GM23338 (cell line): Measurements from ENCODE around the gene COL18A1. TPM values are rescaled to one million over a fixed set of nuclear protein-coding genes. Genes with fewer than 3 reads are reported as not detected.

Source experiments
- ATAC-seq: fragments of 200-7000 bp; cut with Tn5 transposase; 3 replicates; pipeline ENCODE4 v1.9.1; 2020
- DNase-seq: peaks from one replicate; pipeline ENCODE4 v3.0.0-alpha.2; 2015; ENCODE audit warnings: low spot score
- H2AFZ ChIP-seq: fragments of 200-600 bp; sonication (generic); 2 replicates; pipeline ENCODE4 v1.8.0; 2016; ENCODE audit warnings: antibody characterized with exemption, mild to moderate bottlenecking, moderate library complexity
- H3F3A ChIP-seq: fragments of 200-600 bp; sonication (generic); replicated peaks from 2 replicates; pipeline ENCODE4 v1.8.0; 2017; ENCODE audit warnings: antibody characterized with exemption, mixed run types, low read depth
- H3K27ac ChIP-seq: fragments of 200-600 bp; sonication (generic); 2 replicates; pipeline ENCODE4 v1.6.1; 2016; ENCODE audit warnings: low read depth
- H3K27me3 ChIP-seq: fragments of 200-600 bp; sonication (generic); 2 replicates; pipeline ENCODE4 v1.8.0; 2016; ENCODE audit warnings: mild to moderate bottlenecking, mixed run types, moderate library complexity; ENCODE audit not compliant: insufficient read depth
- H3K36me3 ChIP-seq: fragments of 200-600 bp; sonication (generic); 2 replicates; pipeline ENCODE4 v1.8.0; 2016; ENCODE audit warnings: mild to moderate bottlenecking; ENCODE audit not compliant: insufficient read depth
- H3K4me1 ChIP-seq: fragments of 200-600 bp; sonication (generic); 2 replicates; pipeline ENCODE4 v1.8.0; 2016; ENCODE audit warnings: mild to moderate bottlenecking, moderate library complexity; ENCODE audit not compliant: insufficient read depth
- H3K4me2 ChIP-seq: fragments of 200-600 bp; sonication (generic); 2 replicates; pipeline ENCODE4 v1.7.1; 2017; ENCODE audit warnings: mixed run types
- H3K4me3 ChIP-seq: fragments of 200-600 bp; sonication (generic); 2 replicates; pipeline ENCODE4 v1.6.1; 2016; ENCODE audit warnings: mixed run types
- H3K79me2 ChIP-seq: fragments of 200-600 bp; sonication (generic); replicated peaks from 2 replicates; pipeline ENCODE4 v1.8.0; 2017; ENCODE audit warnings: mild to moderate bottlenecking; ENCODE audit not compliant: insufficient read depth
- H3K9me2 ChIP-seq: fragments of 200-600 bp; sonication (generic); 2 replicates; pipeline ENCODE4 v1.8.0; 2017; ENCODE audit not compliant: insufficient read depth
- H4K20me1 ChIP-seq: fragments of 200-600 bp; sonication (generic); replicated peaks from 2 replicates; pipeline ENCODE4 v1.8.0; 2017; ENCODE audit warnings: mild to moderate bottlenecking; ENCODE audit not compliant: insufficient read depth
- H3K27ac Mint-ChIP-seq: 2 replicates; pipeline ENCODE4 v1.8.0; 2020; ENCODE audit warnings: inconsistent platforms, mild to moderate bottlenecking, moderate library complexity, mixed read lengths
- H3K27me3 Mint-ChIP-seq: 3 replicates; pipeline ENCODE4 v1.8.0; 2022; ENCODE audit warnings: low read depth, mild to moderate bottlenecking, moderate library complexity, mixed read lengths, inconsistent platforms; ENCODE audit not compliant: insufficient read depth, poor library complexity
- H3K36me3 Mint-ChIP-seq: 3 replicates; pipeline ENCODE4 v1.8.0; 2021; ENCODE audit warnings: low read depth, mild to moderate bottlenecking, inconsistent platforms, moderate library complexity, mixed read lengths
- H3K4me1 Mint-ChIP-seq: 3 replicates; pipeline ENCODE4 v1.8.0; 2020; ENCODE audit warnings: mild to moderate bottlenecking, inconsistent platforms, mixed read lengths
- H3K4me3 Mint-ChIP-seq: 3 replicates; pipeline ENCODE4 v1.8.0; 2021; ENCODE audit warnings: moderate library complexity, mild to moderate bottlenecking, inconsistent platforms, mixed read lengths
- H3K9me3 Mint-ChIP-seq: 3 replicates; pipeline ENCODE4 v1.8.0; 2020; ENCODE audit warnings: moderate library complexity, mild to moderate bottlenecking, inconsistent platforms, mixed read lengths
- CREB1 ChIP-seq: fragments of 250-450 bp; sonication (Bioruptor Pico); IDR thresholded peaks from 2 replicates; pipeline ENCODE4 v1.5.0; 2020; ENCODE audit warnings: low read depth, mild to moderate bottlenecking, moderate library complexity
- EZH2 ChIP-seq: fragments of 200-600 bp; sonication (generic); IDR thresholded peaks from one replicate; pipeline ENCODE4 v1.8.0; 2017; ENCODE audit warnings: antibody characterized with exemption, mild to moderate bottlenecking, low read depth; ENCODE audit not compliant: unreplicated experiment
- EZH2phosphoT487 ChIP-seq: fragments of 200-600 bp; sonication (generic); IDR thresholded peaks from one replicate; pipeline ENCODE4 v1.8.1; 2018; ENCODE audit warnings: antibody characterized with exemption; ENCODE audit not compliant: unreplicated experiment
- JUNB ChIP-seq: IDR thresholded peaks from one replicate; pipeline ENCODE4 v1.6.1; 2016; ENCODE audit warnings: antibody characterized with exemption; ENCODE audit not compliant: unreplicated experiment
- STAT1 ChIP-seq: IDR thresholded peaks from one replicate; pipeline ENCODE4 v1.6.1; 2016; ENCODE audit warnings: antibody characterized with exemption; ENCODE audit not compliant: unreplicated experiment
- ZNF114 ChIP-seq: fragments of 250-450 bp; sonication (Bioruptor Pico); IDR thresholded peaks from 2 replicates; pipeline ENCODE4 v1.5.0; 2020; ENCODE audit warnings: mild to moderate bottlenecking, moderate library complexity
- ZNF331 ChIP-seq: fragments of 250-450 bp; sonication (Bioruptor Pico); IDR thresholded peaks from 2 replicates; pipeline ENCODE4 v1.5.0; 2020; ENCODE audit warnings: low read depth, mild to moderate bottlenecking, moderate library complexity
- polyA plus RNA-seq: library from polyadenylated mRNA; unstranded; fragments of >200 nt; fragmentation: Nextera tagmentation; extraction: Ambion mirVana; gene quantifications from 2 replicates; pipeline ENCODE4 v1.2.1, GENCODE V29; 2016
- total RNA-seq: library from RNA; depleted of rRNA; stranded (reverse); fragments of >200 nt; shearing (Covaris generic); gene quantifications from 2 replicates; pipeline ENCODE4 v1.2.3, GENCODE V29; 2014
- TF ChIP-seq, protein P1 (sequence below): IDR thresholded peaks from 2 replicates; pipeline ENCODE4 v1.6.1; 2016; ENCODE audit warnings: antibody characterized with exemption
- TF ChIP-seq, protein P2 (sequence below), 2 experiments: fragments of 200-600 bp in 1 of 2; sonication (generic) in 1 of 2; conservative IDR thresholded peaks; 2 replicates each; pipeline versions ENCODE4 v1.5.1 to v1.6.1; 2016 to 2017; ENCODE audit warnings: antibody characterized with exemption in 2 of 2, low read depth in 2 of 2, mild to moderate bottlenecking in 2 of 2, moderate library complexity in 1 of 2
- TF ChIP-seq, protein P3 (sequence below): fragments of 250-450 bp; sonication (Bioruptor Pico); IDR thresholded peaks from 2 replicates; pipeline ENCODE4 v1.5.0; 2020; ENCODE audit warnings: mild to moderate bottlenecking, moderate library complexity

Gene COL18A1
- total and polyA plus RNA-seq, 2 experiments from 2014 or later: 38.4 to 430 TPM

DNA sequence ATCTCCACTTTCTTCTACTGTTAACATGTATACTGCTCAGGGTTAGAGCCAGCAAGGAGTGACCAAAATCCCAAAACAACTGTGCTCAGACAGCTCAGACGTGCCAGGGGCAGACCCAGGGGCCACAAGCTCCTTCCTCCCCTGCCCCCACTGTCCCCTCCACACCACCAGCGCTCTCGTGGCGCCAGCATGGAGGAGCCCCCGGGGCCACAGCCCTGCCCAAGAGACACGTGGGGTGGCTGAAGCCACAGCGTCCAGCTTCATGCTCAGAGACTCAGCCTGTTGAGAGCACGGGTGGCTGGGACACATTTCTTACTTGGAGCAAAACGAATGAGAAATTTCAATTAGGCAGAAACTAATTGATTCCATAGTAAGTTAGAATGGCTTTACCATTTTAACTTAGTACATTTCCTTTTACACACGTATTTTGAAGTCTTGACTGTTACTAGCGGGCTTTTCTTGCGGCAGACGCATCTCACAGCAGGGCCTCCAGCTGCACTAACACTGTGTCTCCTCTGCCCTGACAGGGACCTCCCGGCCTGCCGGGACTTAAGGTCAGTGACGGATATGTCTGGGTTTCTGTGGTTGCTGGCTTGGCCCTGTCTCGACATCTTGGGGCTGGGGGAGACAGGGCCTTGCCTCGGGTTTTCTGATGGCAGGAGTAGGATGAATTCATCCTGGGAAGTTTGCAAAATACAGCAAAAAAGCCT is 83.1 kb downstream of the COL18A1 start:
- Histone ChIP-seq H3K27me3 (no peaks in the 10 kb centered on the region), H4K20me1 (no peaks in the 10 kb centered on the region; the same call in none of the 2 replicates), H3K4me1 (peaks cover 10% of the 10 kb centered on the region), H3K27ac (peak overlapping the region; percentile 55; the same call in 1 of the 2 replicates), H3K79me2 (no peaks in the 10 kb centered on the region), H3K9me2 (no peaks in the 10 kb centered on the region), H3F3A (peaks cover 7% of the 10 kb centered on the region; the same call in 1 of the 2 replicates), H3K4me2 (no peak overlapping the region), H3K4me3 (no peak overlapping the region), H3K36me3 (no peaks in the 10 kb centered on the region; the same call in 1 of the 2 replicates), H2AFZ (no peak overlapping the region)
- no peak for DNase-seq
- TF ChIP-seq CREB1 (CRISPR knock-in tag) (no peak), JUNB (no peak), EZH2 (no peak), STAT1 (no peak)
- Mint-ChIP-seq H3K36me3 (peaks cover 42% of the 10 kb centered on the region), H3K27me3 (peaks cover 6% of the 10 kb centered on the region), H3K4me1 (peaks cover 21% of the 10 kb centered on the region), H3K4me3 (no peak overlapping the region; the same call in 2 of the 3 replicates), H3K9me3 (no peaks in the 10 kb centered on the region), H3K27ac (0 out of 2 replicates have a peak overlapping the region, but pooled peaks have one; percentile 39)
- peak; percentile 12 for ATAC-seq

DNA sequence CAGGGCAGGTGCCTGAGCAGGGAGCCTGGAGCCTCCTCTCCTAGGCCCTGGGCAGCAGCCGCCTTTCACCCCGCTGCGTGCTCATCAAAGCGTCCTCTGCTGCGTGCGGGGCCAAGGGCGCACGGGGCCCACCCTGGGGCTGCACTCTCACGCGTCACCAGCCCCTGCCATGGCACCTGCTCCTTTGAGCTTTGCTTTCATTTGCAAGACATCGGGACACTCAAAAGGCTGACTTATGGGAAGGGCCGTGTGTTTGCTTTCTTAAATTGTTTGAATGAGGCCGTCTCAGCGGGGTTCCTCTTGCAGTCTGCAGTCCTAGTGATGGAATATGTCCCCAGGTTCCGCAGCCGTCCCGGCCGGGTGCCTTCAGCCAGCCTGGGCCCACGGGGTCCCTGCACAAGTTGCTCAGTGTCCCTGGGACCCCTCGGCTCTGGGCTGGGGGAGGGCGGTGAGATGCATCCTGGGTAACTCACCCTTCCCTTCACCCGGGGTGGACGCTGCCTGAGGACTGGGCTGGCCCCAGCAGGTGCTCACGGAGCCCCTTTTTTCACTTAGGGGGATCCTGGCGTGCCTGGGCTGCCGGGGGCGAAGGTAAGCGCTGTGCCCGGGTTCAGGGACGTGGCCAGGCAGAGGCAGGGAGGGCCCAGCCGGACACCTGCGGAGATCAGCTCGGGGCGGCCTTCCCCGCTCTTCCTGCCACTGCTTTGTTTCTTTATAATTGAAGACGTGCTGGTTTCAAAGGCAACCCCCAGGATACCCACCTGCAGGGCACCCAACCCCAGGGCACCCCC is 84.2 kb downstream of the COL18A1 start:
- H3K9me3 Mint-ChIP-seq: no peaks in the 10 kb centered on the region
- no peak overlapping the region for H3K4me3 ChIP-seq
- no peak for TF ChIP-seq ZNF114 (CRISPR knock-in tag)
- TF ChIP-seq EZH2phosphoT487: no peak
- TF ChIP-seq ZNF331 (CRISPR knock-in tag): no peak
- TF ChIP-seq, protein P1, sequence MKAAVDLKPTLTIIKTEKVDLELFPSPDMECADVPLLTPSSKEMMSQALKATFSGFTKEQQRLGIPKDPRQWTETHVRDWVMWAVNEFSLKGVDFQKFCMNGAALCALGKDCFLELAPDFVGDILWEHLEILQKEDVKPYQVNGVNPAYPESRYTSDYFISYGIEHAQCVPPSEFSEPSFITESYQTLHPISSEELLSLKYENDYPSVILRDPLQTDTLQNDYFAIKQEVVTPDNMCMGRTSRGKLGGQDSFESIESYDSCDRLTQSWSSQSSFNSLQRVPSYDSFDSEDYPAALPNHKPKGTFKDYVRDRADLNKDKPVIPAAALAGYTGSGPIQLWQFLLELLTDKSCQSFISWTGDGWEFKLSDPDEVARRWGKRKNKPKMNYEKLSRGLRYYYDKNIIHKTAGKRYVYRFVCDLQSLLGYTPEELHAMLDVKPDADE: no peak
- TF ChIP-seq, protein P2, sequence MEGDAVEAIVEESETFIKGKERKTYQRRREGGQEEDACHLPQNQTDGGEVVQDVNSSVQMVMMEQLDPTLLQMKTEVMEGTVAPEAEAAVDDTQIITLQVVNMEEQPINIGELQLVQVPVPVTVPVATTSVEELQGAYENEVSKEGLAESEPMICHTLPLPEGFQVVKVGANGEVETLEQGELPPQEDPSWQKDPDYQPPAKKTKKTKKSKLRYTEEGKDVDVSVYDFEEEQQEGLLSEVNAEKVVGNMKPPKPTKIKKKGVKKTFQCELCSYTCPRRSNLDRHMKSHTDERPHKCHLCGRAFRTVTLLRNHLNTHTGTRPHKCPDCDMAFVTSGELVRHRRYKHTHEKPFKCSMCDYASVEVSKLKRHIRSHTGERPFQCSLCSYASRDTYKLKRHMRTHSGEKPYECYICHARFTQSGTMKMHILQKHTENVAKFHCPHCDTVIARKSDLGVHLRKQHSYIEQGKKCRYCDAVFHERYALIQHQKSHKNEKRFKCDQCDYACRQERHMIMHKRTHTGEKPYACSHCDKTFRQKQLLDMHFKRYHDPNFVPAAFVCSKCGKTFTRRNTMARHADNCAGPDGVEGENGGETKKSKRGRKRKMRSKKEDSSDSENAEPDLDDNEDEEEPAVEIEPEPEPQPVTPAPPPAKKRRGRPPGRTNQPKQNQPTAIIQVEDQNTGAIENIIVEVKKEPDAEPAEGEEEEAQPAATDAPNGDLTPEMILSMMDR (conservative IDR thresholded peaks at IDR 0.05; ENCODE audit: low read depth in 2 of 2): no peak
- no peak for TF ChIP-seq EZH2
- TF ChIP-seq JUNB: no peak
- TF ChIP-seq, protein P3, sequence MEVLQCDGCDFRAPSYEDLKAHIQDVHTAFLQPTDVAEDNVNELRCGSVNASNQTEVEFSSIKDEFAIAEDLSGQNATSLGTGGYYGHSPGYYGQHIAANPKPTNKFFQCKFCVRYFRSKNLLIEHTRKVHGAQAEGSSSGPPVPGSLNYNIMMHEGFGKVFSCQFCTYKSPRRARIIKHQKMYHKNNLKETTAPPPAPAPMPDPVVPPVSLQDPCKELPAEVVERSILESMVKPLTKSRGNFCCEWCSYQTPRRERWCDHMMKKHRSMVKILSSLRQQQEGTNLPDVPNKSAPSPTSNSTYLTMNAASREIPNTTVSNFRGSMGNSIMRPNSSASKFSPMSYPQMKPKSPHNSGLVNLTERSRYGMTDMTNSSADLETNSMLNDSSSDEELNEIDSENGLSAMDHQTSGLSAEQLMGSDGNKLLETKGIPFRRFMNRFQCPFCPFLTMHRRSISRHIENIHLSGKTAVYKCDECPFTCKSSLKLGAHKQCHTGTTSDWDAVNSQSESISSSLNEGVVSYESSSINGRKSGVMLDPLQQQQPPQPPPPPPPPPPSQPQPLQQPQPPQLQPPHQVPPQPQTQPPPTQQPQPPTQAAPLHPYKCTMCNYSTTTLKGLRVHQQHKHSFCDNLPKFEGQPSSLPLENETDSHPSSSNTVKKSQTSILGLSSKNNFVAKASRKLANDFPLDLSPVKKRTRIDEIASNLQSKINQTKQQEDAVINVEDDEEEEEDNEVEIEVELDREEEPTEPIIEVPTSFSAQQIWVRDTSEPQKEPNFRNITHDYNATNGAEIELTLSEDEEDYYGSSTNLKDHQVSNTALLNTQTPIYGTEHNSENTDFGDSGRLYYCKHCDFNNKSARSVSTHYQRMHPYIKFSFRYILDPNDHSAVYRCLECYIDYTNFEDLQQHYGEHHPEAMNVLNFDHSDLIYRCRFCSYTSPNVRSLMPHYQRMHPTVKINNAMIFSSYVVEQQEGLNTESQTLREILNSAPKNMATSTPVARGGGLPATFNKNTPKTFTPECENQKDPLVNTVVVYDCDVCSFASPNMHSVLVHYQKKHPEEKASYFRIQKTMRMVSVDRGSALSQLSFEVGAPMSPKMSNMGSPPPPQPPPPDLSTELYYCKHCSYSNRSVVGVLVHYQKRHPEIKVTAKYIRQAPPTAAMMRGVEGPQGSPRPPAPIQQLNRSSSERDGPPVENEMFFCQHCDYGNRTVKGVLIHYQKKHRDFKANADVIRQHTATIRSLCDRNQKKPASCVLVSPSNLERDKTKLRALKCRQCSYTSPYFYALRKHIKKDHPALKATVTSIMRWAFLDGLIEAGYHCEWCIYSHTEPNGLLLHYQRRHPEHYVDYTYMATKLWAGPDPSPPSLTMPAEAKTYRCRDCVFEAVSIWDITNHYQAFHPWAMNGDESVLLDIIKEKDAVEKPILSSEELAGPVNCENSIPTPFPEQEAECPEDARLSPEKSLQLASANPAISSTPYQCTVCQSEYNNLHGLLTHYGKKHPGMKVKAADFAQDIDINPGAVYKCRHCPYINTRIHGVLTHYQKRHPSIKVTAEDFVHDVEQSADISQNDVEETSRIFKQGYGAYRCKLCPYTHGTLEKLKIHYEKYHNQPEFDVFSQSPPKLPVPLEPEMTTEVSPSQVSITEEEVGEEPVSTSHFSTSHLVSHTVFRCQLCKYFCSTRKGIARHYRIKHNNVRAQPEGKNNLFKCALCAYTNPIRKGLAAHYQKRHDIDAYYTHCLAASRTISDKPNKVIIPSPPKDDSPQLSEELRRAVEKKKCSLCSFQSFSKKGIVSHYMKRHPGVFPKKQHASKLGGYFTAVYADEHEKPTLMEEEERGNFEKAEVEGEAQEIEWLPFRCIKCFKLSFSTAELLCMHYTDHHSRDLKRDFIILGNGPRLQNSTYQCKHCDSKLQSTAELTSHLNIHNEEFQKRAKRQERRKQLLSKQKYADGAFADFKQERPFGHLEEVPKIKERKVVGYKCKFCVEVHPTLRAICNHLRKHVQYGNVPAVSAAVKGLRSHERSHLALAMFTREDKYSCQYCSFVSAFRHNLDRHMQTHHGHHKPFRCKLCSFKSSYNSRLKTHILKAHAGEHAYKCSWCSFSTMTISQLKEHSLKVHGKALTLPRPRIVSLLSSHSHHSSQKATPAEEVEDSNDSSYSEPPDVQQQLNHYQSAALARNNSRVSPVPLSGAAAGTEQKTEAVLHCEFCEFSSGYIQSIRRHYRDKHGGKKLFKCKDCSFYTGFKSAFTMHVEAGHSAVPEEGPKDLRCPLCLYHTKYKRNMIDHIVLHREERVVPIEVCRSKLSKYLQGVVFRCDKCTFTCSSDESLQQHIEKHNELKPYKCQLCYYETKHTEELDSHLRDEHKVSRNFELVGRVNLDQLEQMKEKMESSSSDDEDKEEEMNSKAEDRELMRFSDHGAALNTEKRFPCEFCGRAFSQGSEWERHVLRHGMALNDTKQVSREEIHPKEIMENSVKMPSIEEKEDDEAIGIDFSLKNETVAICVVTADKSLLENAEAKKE: no peak

More for the DNA sequence above, 84.2 kb downstream of the COL18A1 start:
- Mint-ChIP-seq H3K27me3 (peaks cover 6% of the 10 kb centered on the region), H3K4me1 (peaks cover 21% of the 10 kb centered on the region), H3K36me3 (peaks cover 31% of the 10 kb centered on the region), H3K27ac (no peak overlapping the region), H3K4me3 (peak overlapping the region; percentile 36; the same call in 1 of the 3 replicates)
- H3K36me3 ChIP-seq: no peaks in the 10 kb centered on the region; the same call in 1 of the 2 replicates
- H3F3A ChIP-seq: peaks cover 7% of the 10 kb centered on the region; the same call in 1 of the 2 replicates
- H3K4me1 ChIP-seq: peaks cover 10% of the 10 kb centered on the region
- DNase-seq (peak; percentile 66), ATAC-seq (peak; percentile 63)
- no peaks in the 10 kb centered on the region for H3K27me3 ChIP-seq
- H3K27ac ChIP-seq: 0 out of 2 replicates have a peak overlapping the region, but pooled peaks have one; percentile 26
- H3K9me2 ChIP-seq: no peaks in the 10 kb centered on the region
- H3K4me2 ChIP-seq: peak overlapping the region; percentile 38; the same call in 1 of the 2 replicates
- no peaks in the 10 kb centered on the region for H3K79me2 ChIP-seq
- H2AFZ ChIP-seq: no peak overlapping the region
- H4K20me1 ChIP-seq: no peaks in the 10 kb centered on the region; the same call in none of the 2 replicates
